Trophoblast cell (in vitro differentiated cells and primary cell): ENCODE data around the gene MPZL1.

Experiments used
- DNase-seq, 2 donors: peaks; one replicate each; pipeline ENCODE4 v3.0.0-alpha.2; 2016
- H2AFZ ChIP-seq: 2 replicates; pipeline ENCODE4 v1.6.1; 2013; ENCODE audit warnings: low read length, moderate library complexity, mild to moderate bottlenecking; ENCODE audit not compliant: insufficient read depth, poor library complexity
- H2AK5ac ChIP-seq: 2 replicates; pipeline ENCODE4 v1.6.1; 2013; ENCODE audit warnings: mild to moderate bottlenecking, low read length
- H2BK120ac ChIP-seq: 2 replicates; pipeline ENCODE4 v1.6.1; 2013; ENCODE audit warnings: low read length, mild to moderate bottlenecking, moderate library complexity; ENCODE audit not compliant: insufficient read depth, poor library complexity
- H2BK12ac ChIP-seq: 2 replicates; pipeline ENCODE4 v1.6.1; 2013; ENCODE audit warnings: mild to moderate bottlenecking, low read length, moderate library complexity
- H2BK5ac ChIP-seq: 2 replicates; pipeline ENCODE4 v1.6.1; 2013; ENCODE audit warnings: low read length, low read depth, moderate library complexity, mild to moderate bottlenecking; ENCODE audit not compliant: poor library complexity
- H3K14ac ChIP-seq: 2 replicates; pipeline ENCODE4 v1.6.1; 2013; ENCODE audit warnings: mild to moderate bottlenecking, low read length
- H3K18ac ChIP-seq: 2 replicates; pipeline ENCODE4 v1.6.1; 2013; ENCODE audit warnings: mild to moderate bottlenecking, low read length
- H3K23ac ChIP-seq: 2 replicates; pipeline ENCODE4 v1.6.1; 2013; ENCODE audit warnings: low read length
- H3K27ac ChIP-seq: 2 replicates; pipeline ENCODE4 v1.5.1; 2013; ENCODE audit warnings: low read depth, mild to moderate bottlenecking, inconsistent platforms, low read length, moderate library complexity
- H3K27me3 ChIP-seq: 2 replicates; pipeline ENCODE4 v1.6.1; 2013; ENCODE audit warnings: inconsistent platforms, mild to moderate bottlenecking, low read length, moderate library complexity; ENCODE audit not compliant: insufficient read depth
- H3K36me3 ChIP-seq, 2 experiments: 1 replicate in 1 of 2; 2 replicates in 1 of 2; pipeline ENCODE4 v1.6.1; 2013; ENCODE audit warnings: low read length in 2 of 2, mild to moderate bottlenecking in 2 of 2, moderate library complexity in 1 of 2; ENCODE audit not compliant: insufficient read depth in 2 of 2, control insufficient read depth in 1 of 2
- H3K4ac ChIP-seq: 2 replicates; pipeline ENCODE4 v1.6.1; 2013; ENCODE audit warnings: low read depth, mild to moderate bottlenecking, low read length, moderate library complexity
- H3K4me1 ChIP-seq, 2 experiments: 1 replicate in 1 of 2; 2 replicates in 1 of 2; pipeline ENCODE4 v1.6.1; 2013; ENCODE audit warnings: low read length in 2 of 2, mild to moderate bottlenecking in 2 of 2, moderate library complexity in 1 of 2; ENCODE audit not compliant: insufficient read depth in 2 of 2, control insufficient read depth in 1 of 2
- H3K4me2 ChIP-seq: 2 replicates; pipeline ENCODE4 v1.6.1; 2013; ENCODE audit warnings: inconsistent platforms, mild to moderate bottlenecking, low read length, moderate library complexity
- H3K4me3 ChIP-seq: 2 replicates; pipeline ENCODE4 v1.5.1; 2013; ENCODE audit warnings: mild to moderate bottlenecking, low read depth, low read length, inconsistent platforms
- H3K79me1 ChIP-seq: one replicate; pipeline ENCODE4 v1.6.1; 2013; ENCODE audit warnings: low read length
- H3K79me2 ChIP-seq: 2 replicates; pipeline ENCODE4 v1.6.1; 2013; ENCODE audit warnings: low read length, mild to moderate bottlenecking; ENCODE audit not compliant: control insufficient read depth, insufficient read depth, poor library complexity
- H3K9ac ChIP-seq: 2 replicates; pipeline ENCODE4 v1.6.1; 2013; ENCODE audit warnings: mild to moderate bottlenecking, low read length
- H3K9me3 ChIP-seq: 2 replicates; pipeline ENCODE4 v1.6.1; 2013; ENCODE audit warnings: low read depth, mild to moderate bottlenecking, control low read depth, inconsistent platforms, low read length; ENCODE audit not compliant: insufficient read depth
- H4K12ac ChIP-seq: 2 replicates; pipeline ENCODE4 v1.6.1; 2013; ENCODE audit warnings: low read depth, mild to moderate bottlenecking, low read length, moderate library complexity
- H4K8ac ChIP-seq: 2 replicates; pipeline ENCODE4 v1.6.1; 2013; ENCODE audit warnings: low read depth, mild to moderate bottlenecking, low read length, moderate library complexity
- H4K91ac ChIP-seq: one replicate; pipeline ENCODE4 v1.6.1; 2013; ENCODE audit warnings: low read depth, mild to moderate bottlenecking, low read length, moderate library complexity
- WGBS: extraction: QIAGEN DNeasy Blood & Tissue Kit; methylation state at CpG from one replicate; pipeline ENCODE4 v1.1.7; 2013; ENCODE audit warnings: missing lambda C conversion rate; ENCODE audit not compliant: insufficient read length, insufficient coverage; ENCODE audit errors: extremely low coverage; 5-methylcytosine and 5-hydroxymethylcytosine counted together

The MPZL1 gene

GRCh38 chr1:167790117-167790516 lies 68.3 kb downstream of the MPZL1 start:
- DNase-seq = no peak
- H4K12ac ChIP-seq = no peak overlapping the region
- no peak overlapping the region for H2AFZ ChIP-seq
- no peak overlapping the region for H4K8ac ChIP-seq
- H3K36me3 ChIP-seq = peaks cover 30 to 48% of the 10 kb centered on the region in 2 experiments
- no peak overlapping the region for H3K14ac ChIP-seq
- H3K18ac ChIP-seq = no peak overlapping the region
- no peaks in the 10 kb centered on the region for H3K27me3 ChIP-seq
- H2BK12ac ChIP-seq = no peak overlapping the region
- H3K27ac ChIP-seq = no peak overlapping the region
- no peak overlapping the region for H3K4me3 ChIP-seq
- H4K91ac ChIP-seq = no peak overlapping the region
- H3K4ac ChIP-seq = no peak overlapping the region
- H3K9me3 ChIP-seq = no peaks in the 10 kb centered on the region
- no peak overlapping the region for H2BK5ac ChIP-seq
- H3K79me2 ChIP-seq = no peaks in the 10 kb centered on the region
- no CpG with 5 or more reads among the region's 5 CpGs for WGBS
- peaks cover 0 to 2% of the 10 kb centered on the region in 2 experiments for H3K4me1 ChIP-seq
- no peak overlapping the region for H3K4me2 ChIP-seq
- H2AK5ac ChIP-seq = no peak overlapping the region
- no peak overlapping the region for H2BK120ac ChIP-seq
- no peak overlapping the region for H3K9ac ChIP-seq
- no peaks in the 10 kb centered on the region for H3K79me1 ChIP-seq
- no peak overlapping the region for H3K23ac ChIP-seq

DNA sequence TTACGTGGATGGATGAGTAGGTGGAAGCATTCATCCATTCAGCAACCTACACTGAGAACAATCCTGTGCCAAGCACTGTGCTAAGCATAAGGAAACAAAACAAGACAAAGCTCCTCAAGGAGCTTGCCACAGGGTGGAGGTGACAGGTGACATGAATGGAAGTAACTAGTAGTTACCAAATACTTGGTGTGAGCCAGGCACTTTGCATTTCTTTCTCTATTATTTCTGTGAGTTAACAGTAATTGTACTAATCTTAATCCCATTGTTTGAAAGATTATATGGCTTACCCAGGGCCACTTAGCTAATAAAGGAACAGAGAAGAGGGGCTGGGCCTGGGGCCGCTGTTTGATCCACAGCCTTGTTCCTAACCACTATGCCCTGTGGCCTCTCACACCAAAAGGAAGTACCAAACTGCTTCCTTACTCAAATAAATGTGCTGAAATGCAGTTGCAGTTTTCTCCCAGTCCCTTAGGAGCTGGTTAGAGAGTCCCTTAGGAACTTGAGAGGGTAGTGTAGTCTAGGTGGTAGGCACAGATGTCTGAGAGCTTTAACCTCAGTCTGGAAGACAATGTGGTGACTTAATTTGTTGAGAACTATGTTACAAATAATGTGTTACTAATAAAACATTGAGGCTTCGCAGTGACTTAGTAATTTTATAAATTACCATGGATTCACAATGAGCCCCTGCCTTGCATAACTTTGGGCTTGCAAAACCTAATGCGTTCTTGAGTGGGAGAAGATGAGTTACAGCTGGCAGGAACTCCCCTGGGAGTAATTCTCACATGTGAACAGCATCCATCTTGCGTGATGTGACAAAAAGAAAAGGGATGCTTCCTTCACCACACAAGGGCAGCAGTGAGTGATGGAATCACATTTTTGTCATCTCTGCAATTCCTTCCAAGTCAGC lies 69.8 kb downstream of the MPZL1 start:
- no peaks in the 10 kb centered on the region for H3K79me2 ChIP-seq
- no peak overlapping the region for H2AFZ ChIP-seq
- no peak overlapping the region for H3K4ac ChIP-seq
- peaks cover 29 to 43% of the 10 kb centered on the region in 2 experiments for H3K36me3 ChIP-seq
- no peak overlapping the region for H3K4me3 ChIP-seq
- no peak overlapping the region for H3K18ac ChIP-seq
- H3K14ac ChIP-seq = no peak overlapping the region
- DNase-seq = peak; percentile 15 to 49
- no peak overlapping the region for H4K12ac ChIP-seq
- no peak overlapping the region for H3K23ac ChIP-seq
- H2BK5ac ChIP-seq = no peak overlapping the region
- peaks cover 2% of the 10 kb centered on the region for H3K79me1 ChIP-seq
- H2BK120ac ChIP-seq = no peak overlapping the region
- H3K27me3 ChIP-seq = no peaks in the 10 kb centered on the region
- peaks cover 5 to 7% of the 10 kb centered on the region in 2 experiments for H3K4me1 ChIP-seq
- H3K9me3 ChIP-seq = no peaks in the 10 kb centered on the region
- H2BK12ac ChIP-seq = no peak overlapping the region
- H2AK5ac ChIP-seq = no peak overlapping the region
- no peak overlapping the region for H3K9ac ChIP-seq
- no CpG with 5 or more reads among the region's 5 CpGs for WGBS
- no peak overlapping the region for H3K27ac ChIP-seq
- H4K91ac ChIP-seq = no peak overlapping the region
- H3K4me2 ChIP-seq = no peak overlapping the region
- H4K8ac ChIP-seq = no peak overlapping the region

- H3K4me3 ChIP-seq = no peak overlapping the region
- no peak overlapping the region for H4K12ac ChIP-seq
- no CpG with 5 or more reads among the region's 4 CpGs for WGBS
- no peak overlapping the region for H3K9ac ChIP-seq
- no peak overlapping the region for H2AK5ac ChIP-seq
- H3K79me1 ChIP-seq = peaks cover 2% of the 10 kb centered on the region
- no peak overlapping the region for H2AFZ ChIP-seq
- peaks cover 27 to 41% of the 10 kb centered on the region in 2 experiments for H3K36me3 ChIP-seq
- no peak overlapping the region for H3K4ac ChIP-seq
- H3K9me3 ChIP-seq = no peaks in the 10 kb centered on the region
- no peak overlapping the region for H3K14ac ChIP-seq
- no peak overlapping the region for H3K27ac ChIP-seq
- H3K79me2 ChIP-seq = no peaks in the 10 kb centered on the region
- peaks cover 7% of the 10 kb centered on the region in 2 experiments for H3K4me1 ChIP-seq
- no peak overlapping the region for H4K91ac ChIP-seq
- no peak overlapping the region for H3K4me2 ChIP-seq
- no peak overlapping the region for H3K18ac ChIP-seq
- no peak overlapping the region for H2BK120ac ChIP-seq
- H3K27me3 ChIP-seq = no peaks in the 10 kb centered on the region
- DNase-seq = no peak
- H3K23ac ChIP-seq = no peak overlapping the region
- H2BK5ac ChIP-seq = no peak overlapping the region
- no peak overlapping the region for H2BK12ac ChIP-seq
- no peak overlapping the region for H4K8ac ChIP-seq
Measured at GRCh38 chr1:167792188-167792565, 70.4 kb downstream of the MPZL1 start.

GRCh38 chr1:167794043-167794442 lies 72.3 kb downstream of the MPZL1 start:
- H3K27me3 ChIP-seq = no peaks in the 10 kb centered on the region
- no peak overlapping the region for H3K27ac ChIP-seq
- no peak overlapping the region for H4K91ac ChIP-seq
- H3K14ac ChIP-seq = no peak overlapping the region
- H2BK120ac ChIP-seq = no peak overlapping the region
- H4K8ac ChIP-seq = no peak overlapping the region
- no peaks in the 10 kb centered on the region for H3K79me2 ChIP-seq
- no peak overlapping the region for H2BK12ac ChIP-seq
- WGBS = no CpG with 5 or more reads among the region's 1 CpG
- no peak overlapping the region for H3K4ac ChIP-seq
- no peak overlapping the region for H3K4me3 ChIP-seq
- H2AK5ac ChIP-seq = no peak overlapping the region
- no peak overlapping the region for H2AFZ ChIP-seq
- H3K4me2 ChIP-seq = no peak overlapping the region
- no peak overlapping the region for H2BK5ac ChIP-seq
- H3K23ac ChIP-seq = no peak overlapping the region
- H3K9ac ChIP-seq = no peak overlapping the region
- H4K12ac ChIP-seq = no peak overlapping the region
- peaks cover 24 to 35% of the 10 kb centered on the region in 2 experiments for H3K36me3 ChIP-seq
- H3K79me1 ChIP-seq = peaks cover 2% of the 10 kb centered on the region
- no peaks in the 10 kb centered on the region for H3K9me3 ChIP-seq
- DNase-seq = no peak
- H3K4me1 ChIP-seq = peaks cover 7% of the 10 kb centered on the region in 2 experiments
- H3K18ac ChIP-seq = no peak overlapping the region
